ENCODE data around the gene SLC6A3. TPM values are rescaled to one million over a fixed set of nuclear protein-coding genes. Genes with fewer than 3 reads are reported as not detected.
A peak's percentile ranks its signal among the peaks of the same experiment; 100 is the strongest.

Gene SLC6A3
- polyA plus RNA-seq, 3 donors: not detected

- Histone ChIP-seq H3K27me3 (ENCODE audit: control insufficient read depth in 2 of 2, insufficient read depth in 2 of 2, low read length in 2 of 2) (peaks cover 0 to 29% of the 10 kb centered on the region in 2 donors), H3K4me2 (replicated peaks; ENCODE audit: extremely low read depth, low read length, poor library complexity, severe bottlenecking) (no peak overlapping the region), H3K79me2 (ENCODE audit: insufficient read depth, low read length) (no peaks in the 10 kb centered on the region), H4K20me1 (ENCODE audit: insufficient read depth, low read length) (no peaks in the 10 kb centered on the region), H2AFZ (ENCODE audit: insufficient read depth, low read depth, low read length, poor library complexity, severe bottlenecking) (no peak overlapping the region), H3K36me3 (replicated peaks in 1 of 2; ENCODE audit: control insufficient read depth in 1 of 2, insufficient read depth in 2 of 2, low read length in 2 of 2) (no peaks in the 10 kb centered on the region), H3K4me1 (ENCODE audit: control insufficient read depth in 1 of 2, insufficient read depth in 2 of 2, low read length in 2 of 2) (peaks cover 16 to 19% of the 10 kb centered on the region in 2 donors), H3K27ac (ENCODE audit: low read depth in 1 of 2, low read length in 2 of 2) (no peak overlapping the region), H3K9me3 (replicated peaks in 1 of 2; ENCODE audit: control insufficient read depth in 1 of 2, insufficient read depth in 1 of 2, low read length in 2 of 2) (no peaks in the 10 kb centered on the region), H3K9ac (ENCODE audit: insufficient read depth, low read length, poor library complexity, severe bottlenecking) (no peak overlapping the region), H3K4me3 (replicated peaks in 1 of 3; ENCODE audit: low read depth in 2 of 3, low read length in 3 of 3) (no peak overlapping the region)
- TF ChIP-seq CTCF (IDR thresholded peaks at IDR 0.05): no peak
- Mint-ChIP-seq H3K27me3 (ENCODE audit: low read depth in 3 of 3) (peaks cover 38 to 42% (median 41%) of the 10 kb centered on the region in 3 donors), H3K36me3 (peaks cover 0 to 5% of the 10 kb centered on the region in 2 donors), H3K4me1 (peaks cover 25% of the 10 kb centered on the region), H3K27ac (no peak overlapping the region), H3K4me3 (peak overlapping the region in 1 of 2 donors; percentile 54), H3K9me3 (peaks cover 1 to 11% (median 5%) of the 10 kb centered on the region in 7 donors)
- DNase-seq: no peak
- WGBS (ENCODE audit: insufficient coverage): 90% methylated on average over 2 of the region's 5 CpGs
- intact Hi-C loops (cut with micrococcal nuclease): loop anchor here (10.0 kb wide), 2 partner anchors 137 to 257 kb away; partner anchors contain the start of gene LPCAT1 (in 1 of the 2)
These were observed 57.4 kb downstream of the SLC6A3 start for GRCh38 chr5:1387876-1388275.

GRCh38 chr5:1387059-1387755 lies 58.0 kb downstream of the SLC6A3 start:
- peak overlapping the region; percentile 89 for H2AFZ ChIP-seq (ENCODE audit: insufficient read depth, low read depth, low read length, poor library complexity, severe bottlenecking)
- H3K4me1 Mint-ChIP-seq: peaks cover 22% of the 10 kb centered on the region
- no peak for TF ChIP-seq CTCF (IDR thresholded peaks at IDR 0.05)
- no peak overlapping the region for H3K9ac ChIP-seq (ENCODE audit: insufficient read depth, low read length, poor library complexity, severe bottlenecking)
- intact Hi-C loops (cut with micrococcal nuclease): loop anchor here (10.0 kb wide), 2 partner anchors 138 to 258 kb away; partner anchors contain the start of gene LPCAT1 (in 1 of the 2)
- peak overlapping the region in 1 of 3 experiments; percentile 78 for H3K4me3 ChIP-seq (replicated peaks in 1 of 3; ENCODE audit: low read depth in 2 of 3, low read length in 3 of 3)
- H3K27ac ChIP-seq (ENCODE audit: low read depth in 1 of 2, low read length in 2 of 2): no peak overlapping the region
- no peaks in the 10 kb centered on the region for H3K9me3 ChIP-seq (replicated peaks in 1 of 2; ENCODE audit: control insufficient read depth in 1 of 2, insufficient read depth in 1 of 2, low read length in 2 of 2)
- no peaks in the 10 kb centered on the region for H4K20me1 ChIP-seq (ENCODE audit: insufficient read depth, low read length)
- peak overlapping the region in 4 of 7 donors; percentile 55 to 96 (median 92) for H3K27ac Mint-ChIP-seq
- H3K36me3 Mint-ChIP-seq: peaks cover 0 to 5% of the 10 kb centered on the region in 2 donors
- no peaks in the 10 kb centered on the region for H3K36me3 ChIP-seq (replicated peaks in 1 of 2; ENCODE audit: control insufficient read depth in 1 of 2, insufficient read depth in 2 of 2, low read length in 2 of 2)
- H3K27me3 ChIP-seq (ENCODE audit: control insufficient read depth in 2 of 2, insufficient read depth in 2 of 2, low read length in 2 of 2): peaks cover 0 to 29% of the 10 kb centered on the region in 2 donors
- WGBS (ENCODE audit: insufficient coverage): 63% methylated on average over 6 of the region's 11 CpGs
- peak overlapping the region; percentile 90 to 98 for H3K4me3 Mint-ChIP-seq
- peaks cover 1 to 11% (median 5%) of the 10 kb centered on the region in 7 donors for H3K9me3 Mint-ChIP-seq
- no peak overlapping the region for H3K4me2 ChIP-seq (replicated peaks; ENCODE audit: extremely low read depth, low read length, poor library complexity, severe bottlenecking)
- H3K4me1 ChIP-seq (ENCODE audit: control insufficient read depth in 1 of 2, insufficient read depth in 2 of 2, low read length in 2 of 2): peaks cover 16 to 19% of the 10 kb centered on the region in 2 donors
- peaks cover 38 to 45% (median 40%) of the 10 kb centered on the region in 3 donors for H3K27me3 Mint-ChIP-seq (ENCODE audit: low read depth in 3 of 3)
- H3K79me2 ChIP-seq (ENCODE audit: insufficient read depth, low read length): no peaks in the 10 kb centered on the region
- DNase-seq: no peak
